MCF 10A (cell line): ENCODE data around the gene DACH1. TPM values are rescaled to one million over a fixed set of nuclear protein-coding genes. Genes with fewer than 3 reads are reported as not detected.

Experiments
- BruUV-seq: library from RNA; stranded (reverse); fragments of 400-500 nt; replicated peaks from 2 replicates; lab custom pipeline; 2021; lab: Mats Ljungman, UMichigan
- CTCF ChIA-PET: fragments of 300-600 bp; sonication (Branson Sonifier 250); formaldehyde crosslinking; extraction: SDS; loops from one replicate; lab custom pipeline; 2021; ENCODE audit warnings: antibody characterized with exemption, inconsistent platforms; lab: Yijun Ruan, JAX
- POLR2A ChIA-PET: fragments of 300-600, 350-650 bp; sonication (Branson Sonifier 250); formaldehyde crosslinking; extraction: SDS; loops from one replicate; lab custom pipeline; 2020; ENCODE audit warnings: antibody characterized with exemption, inconsistent platforms; lab: Yijun Ruan, JAX
- DNase-seq: peaks from one replicate; pipeline ENCODE4 v3.0.0-alpha.2; 2018; ENCODE audit not compliant: unreplicated experiment
- H3K27ac Mint-ChIP-seq: one replicate; pipeline ENCODE4 v1.8.0; 2022; ENCODE audit warnings: mild to moderate bottlenecking, low read depth, mixed read lengths; ENCODE audit not compliant: unreplicated experiment
- H3K27me3 Mint-ChIP-seq: one replicate; pipeline ENCODE4 v1.8.0; 2022; ENCODE audit warnings: mixed read lengths; ENCODE audit not compliant: insufficient read depth, unreplicated experiment
- H3K36me3 Mint-ChIP-seq: one replicate; pipeline ENCODE4 v1.8.0; 2022; ENCODE audit warnings: mild to moderate bottlenecking, moderate library complexity, mixed read lengths; ENCODE audit not compliant: insufficient read depth, unreplicated experiment
- H3K4me1 Mint-ChIP-seq: one replicate; pipeline ENCODE4 v1.8.0; 2022; ENCODE audit warnings: mixed read lengths; ENCODE audit not compliant: insufficient read depth, unreplicated experiment
- H3K4me3 Mint-ChIP-seq: one replicate; pipeline ENCODE4 v1.8.0; 2022; ENCODE audit warnings: mild to moderate bottlenecking, moderate library complexity, mixed read lengths; ENCODE audit not compliant: unreplicated experiment
- H3K9me3 Mint-ChIP-seq: one replicate; pipeline ENCODE4 v1.8.0; 2022; ENCODE audit warnings: mixed read lengths; ENCODE audit not compliant: unreplicated experiment
- CTCF ChIP-seq: fragments of 200-600 bp; IDR thresholded peaks from one replicate; pipeline ENCODE4 v1.8.0; 2022; ENCODE audit warnings: antibody characterized with exemption, mild to moderate bottlenecking; ENCODE audit not compliant: unreplicated experiment
- intact Hi-C: fragments of 100-400 bp; cut with micrococcal nuclease; formaldehyde crosslinking; loops from 2 replicates; pipeline ENCODE4 v1.14.1; 2022
- total RNA-seq: library from RNA; stranded (reverse); gene quantifications from 2 replicates; pipeline ENCODE4 v1.2.3, GENCODE V29; 2022

The DACH1 gene
- total RNA-seq, 1 experiment from 2014 or later, result not detected

GRCh38 chr13:71704656-71705055 lies 162.3 kb downstream of the DACH1 start:
- no peak for TF ChIP-seq CTCF
- no peak overlapping the region for H3K27ac Mint-ChIP-seq
- H3K9me3 Mint-ChIP-seq, result no peaks in the 10 kb centered on the region
- intact Hi-C loops, result no loop called here
- peaks cover 55% of the 10 kb centered on the region for H3K27me3 Mint-ChIP-seq
- H3K4me3 Mint-ChIP-seq, result no peak overlapping the region
- no peaks in the 10 kb centered on the region for H3K4me1 Mint-ChIP-seq
- ChIA-PET CTCF (interaction anchor here (1.5 kb wide), 1 partner anchor 14 kb away, joined by 3 read pairs; no protein-coding TSS in a partner anchor), POLR2A (no interaction called here)
- H3K36me3 Mint-ChIP-seq, result no peaks in the 10 kb centered on the region
- DNase-seq, result no peak
- BruUV-seq, result no TSS peak

DNA sequence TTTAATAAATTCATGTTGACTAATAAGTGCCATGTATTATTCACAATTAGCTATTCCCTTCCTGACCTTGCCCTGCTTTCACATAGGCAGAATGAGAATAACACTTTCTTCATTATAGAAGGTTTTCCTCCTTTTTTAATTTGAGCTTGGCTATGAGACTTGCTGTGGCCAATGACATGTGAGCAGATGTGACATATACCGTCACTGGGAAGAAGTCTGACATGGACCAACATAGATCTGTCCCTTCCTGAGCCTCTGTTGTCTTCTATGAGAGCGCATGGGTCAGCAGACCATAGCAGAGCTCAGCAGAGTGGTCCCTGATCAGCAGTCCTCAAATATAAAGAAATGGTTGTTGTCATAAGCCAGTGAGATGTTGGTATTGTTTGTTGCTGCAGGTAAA lies 163.9 kb downstream of the DACH1 start:
- ChIA-PET CTCF (interaction anchor here (0.5 to 1.5 kb wide), 4 partner anchors 15 to 741 kb away, joined by 3 to 5 read pairs (median 4); no protein-coding TSS in a partner anchor), POLR2A (no interaction called here)
- Mint-ChIP-seq H3K27ac (no peak overlapping the region), H3K4me3 (no peak overlapping the region), H3K9me3 (no peaks in the 10 kb centered on the region), H3K4me1 (no peaks in the 10 kb centered on the region), H3K27me3 (peaks cover 58% of the 10 kb centered on the region), H3K36me3 (no peaks in the 10 kb centered on the region)
- BruUV-seq, result no TSS peak
- intact Hi-C loops, result no loop called here
- TF ChIP-seq CTCF, result no peak
- no peak for DNase-seq

- intact Hi-C loops, result no loop called here
- no peaks in the 10 kb centered on the region for H3K9me3 Mint-ChIP-seq
- DNase-seq, result no peak
- no peak for TF ChIP-seq CTCF
- no peak overlapping the region for H3K4me3 Mint-ChIP-seq
- no TSS peak for BruUV-seq
- no peaks in the 10 kb centered on the region for H3K4me1 Mint-ChIP-seq
- ChIA-PET POLR2A (no interaction called here), CTCF (no interaction called here)
- peaks cover 58% of the 10 kb centered on the region for H3K27me3 Mint-ChIP-seq
- H3K36me3 Mint-ChIP-seq, result no peaks in the 10 kb centered on the region
- H3K27ac Mint-ChIP-seq, result no peak overlapping the region
Measured at GRCh38 chr13:71702253-71702652, 164.8 kb downstream of the DACH1 start.

DNA sequence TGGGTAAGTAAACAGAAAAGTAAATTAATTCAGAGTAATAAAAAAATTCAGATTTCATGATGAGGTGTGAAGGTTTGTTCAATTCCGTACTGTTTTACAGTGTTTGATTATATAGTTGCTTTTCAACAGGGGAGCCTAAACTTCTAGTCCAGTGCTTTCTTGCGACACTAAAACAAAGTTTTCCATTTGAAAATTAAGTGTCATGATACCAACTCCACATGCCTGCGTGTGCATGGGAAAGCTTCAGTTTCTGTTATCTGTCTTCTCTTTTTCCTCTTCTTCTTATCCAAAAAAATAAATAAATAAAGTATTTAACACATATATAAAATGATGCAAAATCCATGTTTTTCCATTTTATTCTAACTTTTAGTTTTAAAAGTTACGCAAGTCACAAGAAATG lies 165.3 kb downstream of the DACH1 start:
- no peak overlapping the region for H3K4me3 Mint-ChIP-seq
- CTCF ChIA-PET, result no interaction called here
- no peak overlapping the region for H3K27ac Mint-ChIP-seq

More for the DNA sequence above, 165.3 kb downstream of the DACH1 start:
- POLR2A ChIA-PET, result no interaction called here
- no TSS peak for BruUV-seq
- no peaks in the 10 kb centered on the region for H3K36me3 Mint-ChIP-seq
- no peak for TF ChIP-seq CTCF
- intact Hi-C loops, result no loop called here
- no peaks in the 10 kb centered on the region for H3K9me3 Mint-ChIP-seq
- H3K27me3 Mint-ChIP-seq, result peaks cover 58% of the 10 kb centered on the region
- DNase-seq, result no peak
- no peaks in the 10 kb centered on the region for H3K4me1 Mint-ChIP-seq
